GM13977 (cell line): ENCODE results near the gene PTPRN.
A peak's percentile ranks its signal among the peaks of the same experiment; 100 is the strongest.

Experiments used
- DNase-seq: peaks from one replicate; pipeline ENCODE4 v3.0.0; 2012; ENCODE audit warnings: low spot score
- in situ Hi-C: fragments of 300-500 bp; cut with MboI; formaldehyde crosslinking; loops from one replicate; pipeline ENCODE4 v1.12.0; 2022; ENCODE audit warnings: low sequenced_read_pairs, low pct_unique_long_range_greater_than_20kb, mixed read lengths, inconsistent platforms; ENCODE audit not compliant: unreplicated experiment
- TF ChIP-seq, protein P1 (sequence below): IDR thresholded peaks from 2 replicates; pipeline ENCODE4 v1.5.1; 2012; ENCODE audit warnings: mild to moderate bottlenecking, control low read depth; ENCODE audit not compliant: insufficient read depth; ENCODE audit errors: extremely low read depth, missing control alignments

PTPRN gene

DNA sequence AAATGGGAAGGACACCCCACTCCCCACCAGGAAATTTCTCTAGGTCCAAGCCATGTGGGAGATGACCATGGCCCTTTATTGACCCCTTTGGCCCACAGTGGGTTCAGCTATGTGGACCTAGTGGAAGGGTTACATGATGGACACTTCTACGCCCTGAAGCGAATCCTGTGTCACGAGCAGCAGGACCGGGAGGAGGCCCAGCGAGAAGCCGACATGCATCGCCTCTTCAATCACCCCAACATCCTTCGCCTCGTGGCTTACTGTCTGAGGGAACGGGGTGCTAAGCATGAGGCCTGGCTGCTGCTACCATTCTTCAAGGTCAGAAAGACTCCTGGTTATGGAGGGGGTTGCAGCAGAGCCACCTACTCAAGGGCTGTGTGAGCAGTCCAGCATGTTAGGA, 62.6 kb downstream of the PTPRN start:
- in situ Hi-C loops, result no loop called here
- no peak for DNase-seq
- TF ChIP-seq, protein P1, sequence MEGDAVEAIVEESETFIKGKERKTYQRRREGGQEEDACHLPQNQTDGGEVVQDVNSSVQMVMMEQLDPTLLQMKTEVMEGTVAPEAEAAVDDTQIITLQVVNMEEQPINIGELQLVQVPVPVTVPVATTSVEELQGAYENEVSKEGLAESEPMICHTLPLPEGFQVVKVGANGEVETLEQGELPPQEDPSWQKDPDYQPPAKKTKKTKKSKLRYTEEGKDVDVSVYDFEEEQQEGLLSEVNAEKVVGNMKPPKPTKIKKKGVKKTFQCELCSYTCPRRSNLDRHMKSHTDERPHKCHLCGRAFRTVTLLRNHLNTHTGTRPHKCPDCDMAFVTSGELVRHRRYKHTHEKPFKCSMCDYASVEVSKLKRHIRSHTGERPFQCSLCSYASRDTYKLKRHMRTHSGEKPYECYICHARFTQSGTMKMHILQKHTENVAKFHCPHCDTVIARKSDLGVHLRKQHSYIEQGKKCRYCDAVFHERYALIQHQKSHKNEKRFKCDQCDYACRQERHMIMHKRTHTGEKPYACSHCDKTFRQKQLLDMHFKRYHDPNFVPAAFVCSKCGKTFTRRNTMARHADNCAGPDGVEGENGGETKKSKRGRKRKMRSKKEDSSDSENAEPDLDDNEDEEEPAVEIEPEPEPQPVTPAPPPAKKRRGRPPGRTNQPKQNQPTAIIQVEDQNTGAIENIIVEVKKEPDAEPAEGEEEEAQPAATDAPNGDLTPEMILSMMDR, result no peak

DNA sequence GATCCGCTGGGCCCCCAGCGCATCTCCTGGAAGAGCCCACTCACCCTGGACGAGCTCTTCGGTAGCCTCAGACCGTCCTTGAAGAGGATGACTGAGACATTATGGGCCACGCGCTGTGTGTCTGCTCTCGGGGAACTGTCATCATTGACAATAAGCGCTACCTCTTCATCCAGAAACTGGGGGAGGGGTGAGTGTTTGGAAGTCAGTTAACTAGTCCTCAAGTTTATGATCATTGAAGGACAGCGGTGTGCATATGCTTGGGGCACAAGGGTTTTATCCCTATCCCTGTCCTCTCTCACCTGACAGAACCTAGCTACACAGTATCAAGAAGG, 63.3 kb downstream of the PTPRN start:
- TF ChIP-seq, protein P1, result no peak
- DNase-seq, result no peak
- in situ Hi-C loops, result no loop called here

- TF ChIP-seq, protein P1, result no peak
- DNase-seq, result peak; percentile 94
- in situ Hi-C loops, result no loop called here
Observed at GRCh38 chr2:219245148-219245898, 63.9 kb downstream of the PTPRN start, which contains the start of the genes GLB1L and STK16. TSS of gene GLB1L (minus strand) at chr2:219245444. CDS start at chr2:219243573, 1,871 bp downstream. TSS of gene STK16 (plus strand) at chr2:219245479. CDS start at chr2:219246000, 521 bp downstream.

- TF ChIP-seq, protein P1, result no peak
- DNase-seq, result no peak
- in situ Hi-C loops, result no loop called here
Observed at GRCh38 chr2:219244789-219245147, 64.4 kb downstream of the PTPRN start.

- in situ Hi-C loops, result no loop called here
Observed at GRCh38 chr2:219243291-219243761, 65.9 kb downstream of the PTPRN start.

More at GRCh38 chr2:219243291-219243761, 65.9 kb downstream of the PTPRN start:
- DNase-seq, result no peak
- TF ChIP-seq, protein P1, result no peak
